T-helper 2 cell treated with Interferon-gamma antibody and Interleukin-4, amounts not matched to agents 100 ng/mL and 5 ng/mL, for 36 hours (primary cell): ENCODE data around the gene HMOX2. TPM values are rescaled to one million over a fixed set of nuclear protein-coding genes. Genes with fewer than 3 reads are reported as not detected.

Experiments used
- intact Hi-C: fragments of 100-400 bp; cut with micrococcal nuclease; formaldehyde crosslinking; loops from one replicate; pipeline ENCODE4 v1.15.1; 2023
- total RNA-seq: library from RNA; stranded (reverse); gene quantifications from 2 replicates; pipeline ENCODE4 v1.2.3, GENCODE V29; 2022

Gene HMOX2
- total RNA-seq, 1 donor from 2014 or later: 79.6 TPM

DNA sequence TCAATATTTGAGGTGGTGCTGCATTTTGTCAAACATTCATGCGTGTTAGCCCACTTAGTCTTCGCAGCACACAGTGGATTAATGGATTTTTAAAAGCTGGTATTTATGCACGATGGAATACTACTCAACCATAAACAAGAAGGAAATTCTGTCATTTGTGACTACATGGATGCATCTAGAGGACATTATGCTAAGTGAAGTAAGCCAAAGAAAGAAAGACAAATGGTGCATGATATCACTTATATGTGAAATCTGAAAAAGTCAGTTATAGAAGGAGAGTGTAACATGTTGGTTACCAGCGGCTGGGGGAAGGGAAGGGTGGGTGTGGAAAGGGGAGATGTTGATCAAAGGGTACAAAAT, 23.0 kb downstream of the HMOX2 start:
- intact Hi-C loops: no loop called here

DNA sequence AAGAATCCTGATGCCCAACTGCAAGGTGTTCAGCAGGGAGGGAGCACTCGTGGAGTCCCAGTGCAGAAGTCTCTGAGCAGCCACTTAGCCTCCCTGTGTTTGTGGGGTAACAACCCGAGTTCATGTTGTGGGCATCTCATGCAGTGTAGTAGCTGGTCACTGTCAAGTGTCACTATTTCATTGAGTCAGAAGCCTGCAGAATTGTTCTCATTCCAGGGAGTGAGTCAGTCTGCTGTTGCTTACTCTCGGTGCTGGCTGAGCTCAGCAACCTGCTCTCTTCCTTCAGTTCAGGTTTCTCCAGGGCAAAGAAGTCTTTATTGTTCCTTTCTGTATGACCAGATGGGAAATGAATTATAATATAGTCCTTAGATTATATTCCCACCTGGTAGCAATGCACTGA, 24.1 kb downstream of the HMOX2 start:
- intact Hi-C loops: loop anchor here (10.0 kb wide), 2 partner anchors 115 to 455 kb away; partner anchors contain the start of genes SEC14L5 and UBALD1

DNA sequence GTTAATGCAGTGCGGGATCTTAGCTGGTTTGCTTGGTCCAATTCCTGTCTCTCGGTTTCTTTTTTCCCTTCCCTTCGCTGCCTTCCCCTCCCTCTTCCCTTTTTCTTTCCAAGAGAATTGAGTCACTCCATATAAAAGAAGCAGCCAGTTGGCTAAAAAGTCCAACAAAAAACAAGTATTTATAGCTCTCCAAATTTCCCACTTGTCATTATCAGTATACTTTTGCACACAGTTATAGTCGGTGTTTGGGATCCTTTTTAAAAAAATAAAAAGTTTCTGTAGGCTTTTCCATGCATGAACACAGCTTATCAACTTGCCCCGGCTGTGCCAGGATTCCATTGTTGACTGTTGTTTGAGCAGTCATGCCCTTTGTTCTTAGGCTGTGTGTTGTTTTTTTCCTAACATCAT, 24.9 kb downstream of the HMOX2 start:
- intact Hi-C loops: loop anchor here (10.0 kb wide), 2 partner anchors 114 to 454 kb away; partner anchors contain the start of genes SEC14L5 and UBALD1

DNA sequence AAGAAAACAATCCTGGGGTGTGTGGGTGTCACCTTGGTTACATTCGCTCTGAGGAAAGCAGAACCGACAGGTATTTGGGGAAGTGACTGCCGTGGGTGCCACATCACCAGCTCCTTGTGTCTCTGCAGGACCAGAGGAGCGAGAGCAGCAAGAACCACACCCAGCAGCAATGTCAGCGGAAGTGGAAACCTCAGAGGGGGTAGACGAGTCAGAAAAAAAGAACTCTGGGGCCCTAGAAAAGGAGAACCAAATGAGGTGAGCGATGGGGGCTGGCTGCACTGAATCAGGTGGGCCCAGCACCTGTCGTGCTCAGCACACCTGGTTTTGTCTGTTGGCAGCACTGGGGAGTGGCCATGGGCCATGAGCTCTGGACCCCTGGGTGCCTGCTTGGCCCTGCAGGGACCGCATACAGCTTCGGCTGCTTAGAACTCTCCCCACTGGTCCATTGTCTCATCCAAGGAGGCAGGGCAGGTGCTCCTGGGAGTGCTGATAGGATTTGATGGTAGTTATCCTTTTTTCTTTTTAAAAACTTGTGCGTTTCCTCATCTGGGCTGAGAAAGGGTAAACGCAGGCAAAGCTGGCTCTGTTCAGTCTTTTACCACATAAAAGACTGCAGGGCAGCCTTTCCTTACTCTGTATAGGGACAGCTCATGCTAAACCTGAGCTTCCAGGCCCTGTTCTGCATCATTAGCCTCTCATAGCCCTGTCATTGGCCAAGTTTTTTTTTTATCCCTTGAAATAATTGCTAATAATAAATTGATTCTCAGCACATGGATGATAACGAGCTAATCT, 29.4 kb downstream of the HMOX2 start:
- intact Hi-C loops: loop anchor here (1.0 to 10.0 kb wide), 6 partner anchors 10 to 449 kb away; partner anchors contain the start of genes HMOX2, SEC14L5 and UBALD1

DNA sequence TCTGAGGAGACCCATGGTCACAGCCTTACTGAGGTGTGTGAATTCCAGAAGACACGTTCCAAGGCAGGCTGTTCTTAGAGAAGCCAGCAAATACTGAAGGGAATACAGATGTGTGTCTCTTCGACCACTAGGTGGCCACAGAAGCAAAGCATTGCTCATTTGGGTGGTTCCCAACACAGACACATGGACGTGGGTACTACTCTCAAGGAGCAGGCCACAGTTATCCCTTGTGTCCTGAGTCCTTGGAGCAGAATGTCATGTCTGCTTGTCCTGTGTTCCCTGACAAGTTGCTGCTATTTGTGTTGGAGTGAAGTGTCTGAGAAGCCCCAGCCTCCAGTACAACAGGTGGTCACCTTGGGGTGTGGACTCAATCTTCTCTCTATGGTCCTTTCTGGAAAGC, 30.3 kb downstream of the HMOX2 start:
- intact Hi-C loops: loop anchor here (1.0 to 10.0 kb wide), 5 partner anchors 9 to 448 kb away; partner anchors contain the start of genes SEC14L5 and UBALD1

DNA sequence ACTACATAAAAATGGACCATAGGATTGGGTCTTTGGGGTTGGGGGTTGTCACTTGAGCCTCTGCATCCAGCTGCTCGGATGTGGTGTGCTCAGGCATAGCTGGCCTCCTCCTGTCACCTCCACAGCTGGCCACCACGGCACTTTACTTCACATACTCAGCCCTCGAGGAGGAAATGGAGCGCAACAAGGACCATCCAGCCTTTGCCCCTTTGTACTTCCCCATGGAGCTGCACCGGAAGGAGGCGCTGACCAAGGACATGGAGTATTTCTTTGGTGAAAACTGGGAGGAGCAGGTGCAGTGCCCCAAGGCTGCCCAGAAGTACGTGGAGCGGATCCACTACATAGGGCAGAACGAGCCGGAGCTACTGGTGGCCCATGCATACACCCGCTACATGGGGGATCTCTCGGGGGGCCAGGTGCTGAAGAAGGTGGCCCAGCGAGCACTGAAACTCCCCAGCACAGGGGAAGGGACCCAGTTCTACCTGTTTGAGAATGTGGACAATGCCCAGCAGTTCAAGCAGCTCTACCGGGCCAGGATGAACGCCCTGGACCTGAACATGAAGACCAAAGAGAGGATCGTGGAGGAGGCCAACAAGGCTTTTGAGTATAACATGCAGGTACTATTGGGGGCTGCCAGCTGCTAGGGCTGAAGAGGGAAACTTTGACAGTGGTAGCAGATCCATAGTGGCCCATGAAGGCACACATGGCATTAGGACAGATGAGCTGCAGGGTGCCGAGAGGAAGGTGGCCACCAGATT, 31.6 kb downstream of the HMOX2 start:
- intact Hi-C loops: loop anchor here (10.0 kb wide), 2 partner anchors 107 to 447 kb away; partner anchors contain the start of genes SEC14L5 and UBALD1

DNA sequence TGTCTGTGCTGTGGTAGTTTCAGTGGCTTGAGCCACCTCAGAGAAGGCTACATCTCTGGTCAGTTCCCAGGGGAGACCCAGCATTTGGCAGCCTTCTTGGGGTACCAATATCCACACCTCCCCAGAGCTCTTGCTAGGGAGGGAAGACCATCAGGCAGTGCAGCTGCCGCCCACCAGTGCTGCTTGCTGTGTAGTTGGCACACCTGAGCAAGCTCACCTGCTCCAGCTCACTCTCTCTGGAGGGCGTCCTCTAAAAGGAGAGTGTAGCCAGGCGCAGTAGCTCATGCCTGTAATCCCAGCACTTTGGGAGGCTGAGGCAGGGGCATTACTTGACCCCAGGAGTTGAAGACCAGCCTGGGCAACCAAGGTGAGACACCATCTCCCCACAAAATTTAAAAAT, 32.6 kb downstream of the HMOX2 start:
- intact Hi-C loops: loop anchor here (10.0 kb wide), 2 partner anchors 106 to 446 kb away; partner anchors contain the start of genes SEC14L5 and UBALD1

DNA sequence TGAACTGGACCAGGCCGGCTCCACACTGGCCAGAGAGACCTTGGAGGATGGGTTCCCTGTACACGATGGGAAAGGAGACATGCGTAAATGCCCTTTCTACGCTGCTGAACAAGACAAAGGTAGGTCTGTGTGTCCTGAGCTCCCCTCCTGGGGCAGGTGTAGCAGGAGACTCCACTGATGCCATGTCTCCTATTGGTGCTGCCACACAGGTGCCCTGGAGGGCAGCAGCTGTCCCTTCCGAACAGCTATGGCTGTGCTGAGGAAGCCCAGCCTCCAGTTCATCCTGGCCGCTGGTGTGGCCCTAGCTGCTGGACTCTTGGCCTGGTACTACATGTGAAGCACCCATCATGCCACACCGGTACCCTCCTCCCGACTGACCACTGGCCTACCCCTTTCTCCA, 33.2 kb downstream of the HMOX2 start:
- intact Hi-C loops: loop anchor here (10.0 kb wide), 2 partner anchors 105 to 445 kb away; partner anchors contain the start of genes SEC14L5 and UBALD1

DNA sequence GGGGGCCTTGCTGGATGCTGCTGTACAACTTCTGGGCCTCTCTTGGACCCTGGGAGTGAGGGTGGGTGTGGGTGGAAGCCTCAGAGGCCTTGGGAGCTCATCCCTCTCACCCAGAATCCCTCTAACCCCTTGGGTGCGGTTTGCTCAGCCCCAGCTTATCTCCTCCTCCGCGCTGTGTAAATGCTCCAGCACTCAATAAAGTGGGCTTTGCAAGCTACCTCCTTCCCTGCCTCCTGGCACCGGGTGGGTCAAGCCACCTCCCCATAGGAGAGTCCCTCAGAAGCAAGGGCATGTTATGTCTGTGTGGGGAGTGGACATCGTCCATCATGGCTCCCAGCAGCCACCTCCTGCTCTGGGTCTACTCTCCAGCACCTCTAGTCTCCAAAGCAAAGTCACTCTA, 33.9 kb downstream of the HMOX2 start:
- intact Hi-C loops: no loop called here

DNA sequence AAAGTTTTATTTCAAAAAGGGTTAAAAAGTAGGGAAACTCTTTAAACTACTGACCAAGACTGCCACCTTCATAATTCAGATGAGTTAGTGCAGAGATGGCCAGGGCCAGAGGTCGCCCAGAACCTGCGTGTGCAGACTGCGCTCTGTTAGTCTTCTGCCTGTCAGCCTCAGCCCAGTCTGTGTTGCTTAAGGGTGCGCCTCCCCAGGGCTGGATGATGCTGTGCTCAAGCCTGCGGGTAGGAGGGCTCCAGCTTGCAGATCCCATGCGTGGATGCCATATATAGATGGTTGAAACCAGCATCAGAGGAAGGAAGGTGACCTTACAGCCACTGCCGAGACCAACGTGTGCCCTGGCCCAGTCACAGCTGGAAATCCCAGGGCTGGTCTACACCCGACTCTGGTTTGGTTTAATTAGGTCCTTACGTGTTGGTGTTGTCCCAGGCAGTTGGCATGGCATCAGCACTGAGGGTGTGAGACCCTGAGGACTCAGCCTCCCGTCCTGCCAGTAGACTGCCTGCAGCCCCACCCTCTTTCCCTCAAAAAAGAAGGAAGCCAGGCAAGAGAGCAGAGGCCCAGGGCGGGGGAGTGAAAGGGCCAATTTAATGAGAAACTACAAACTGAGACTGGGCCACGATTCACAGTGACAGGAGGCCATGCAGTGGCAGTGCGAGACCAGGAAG, 34.7 kb downstream of the HMOX2 start:
- intact Hi-C loops: no loop called here

DNA sequence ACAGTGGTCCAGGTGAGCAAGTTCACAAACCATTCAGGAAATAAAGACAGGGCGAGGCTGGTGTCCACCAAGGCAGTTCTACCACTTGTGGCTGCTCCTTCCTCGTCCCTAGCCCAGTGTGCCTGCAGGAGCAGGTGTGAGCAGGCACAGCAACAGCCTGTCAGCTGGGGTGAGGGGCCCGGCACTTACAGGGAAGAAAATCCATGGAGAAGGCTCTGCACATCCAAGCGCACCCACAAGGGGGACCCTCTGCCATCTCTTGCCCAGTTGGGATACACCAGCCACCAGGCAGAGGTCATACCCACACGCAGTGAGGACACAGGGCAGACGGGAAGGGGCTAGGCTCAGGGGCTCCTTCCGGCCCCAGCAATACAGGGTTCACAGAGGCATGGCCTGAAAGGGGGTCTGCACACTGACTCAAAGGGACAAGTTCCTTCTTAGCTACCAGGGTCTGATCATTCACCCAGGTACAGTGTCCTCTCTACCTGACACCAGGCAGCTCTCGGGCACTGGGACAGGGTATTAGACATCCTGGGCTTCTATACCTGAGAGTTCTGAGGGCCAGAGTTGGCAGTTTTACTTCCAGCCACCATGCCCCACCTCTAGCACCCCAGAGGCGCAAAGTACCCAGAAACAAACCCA, 35.4 kb downstream of the HMOX2 start:
- intact Hi-C loops: no loop called here

DNA sequence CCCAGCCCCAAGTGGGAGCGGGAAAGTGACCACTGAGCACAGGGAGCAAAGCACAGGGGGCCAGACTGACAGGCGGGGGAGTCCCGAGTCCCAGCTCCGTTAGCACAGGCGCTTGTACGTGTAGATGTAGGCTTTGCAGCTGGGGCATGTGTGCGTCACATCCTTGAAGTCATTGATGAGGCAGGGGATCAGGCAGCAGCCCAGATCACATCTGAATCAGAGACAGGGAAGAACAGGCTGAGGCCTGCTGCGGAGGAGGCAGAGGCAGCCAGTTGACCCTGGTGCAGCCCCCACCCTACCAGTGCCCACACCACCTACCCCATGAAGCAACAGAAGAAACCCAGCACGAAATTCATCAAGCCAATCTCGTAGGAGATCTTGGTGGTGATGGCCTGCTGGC, 36.3 kb downstream of the HMOX2 start:
- intact Hi-C loops: no loop called here

DNA sequence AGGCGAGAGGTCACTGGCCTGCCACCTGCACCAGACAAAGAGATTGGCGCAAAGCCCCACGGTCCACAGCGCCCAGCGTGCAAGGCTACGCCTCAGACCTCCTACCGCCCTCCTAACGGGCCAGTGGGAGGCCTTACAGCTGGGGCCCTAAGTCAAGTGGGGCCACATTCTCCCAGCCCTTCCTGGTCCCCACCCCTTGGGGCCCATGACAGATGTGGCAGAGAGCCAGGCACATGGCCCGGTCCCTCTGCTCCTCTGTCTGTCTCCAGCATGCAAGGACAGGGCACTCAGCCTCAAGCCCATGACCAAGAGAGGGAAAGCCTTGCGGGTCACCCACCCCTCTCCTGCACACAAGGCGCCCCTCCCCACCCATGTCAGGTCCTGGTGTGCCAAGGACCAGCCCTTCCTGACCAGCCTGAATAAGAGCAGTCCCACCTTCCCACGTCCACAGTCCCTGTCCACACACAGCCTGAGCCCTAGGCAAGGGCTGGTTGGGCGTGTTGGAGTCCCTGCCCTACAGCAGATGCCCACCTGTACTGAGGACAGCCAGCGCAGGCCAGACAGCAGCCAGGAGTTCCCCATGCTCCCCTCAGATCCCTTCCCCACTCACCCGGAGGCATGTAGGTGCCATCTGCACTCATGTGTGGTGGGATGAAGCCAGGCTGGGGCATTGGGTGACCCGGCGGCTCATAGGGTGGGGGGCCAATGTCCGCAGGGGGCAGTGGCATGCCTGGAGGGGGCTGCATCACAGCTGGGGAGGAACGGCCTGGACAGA, 37.1 kb downstream of the HMOX2 start:
- intact Hi-C loops: no loop called here

DNA sequence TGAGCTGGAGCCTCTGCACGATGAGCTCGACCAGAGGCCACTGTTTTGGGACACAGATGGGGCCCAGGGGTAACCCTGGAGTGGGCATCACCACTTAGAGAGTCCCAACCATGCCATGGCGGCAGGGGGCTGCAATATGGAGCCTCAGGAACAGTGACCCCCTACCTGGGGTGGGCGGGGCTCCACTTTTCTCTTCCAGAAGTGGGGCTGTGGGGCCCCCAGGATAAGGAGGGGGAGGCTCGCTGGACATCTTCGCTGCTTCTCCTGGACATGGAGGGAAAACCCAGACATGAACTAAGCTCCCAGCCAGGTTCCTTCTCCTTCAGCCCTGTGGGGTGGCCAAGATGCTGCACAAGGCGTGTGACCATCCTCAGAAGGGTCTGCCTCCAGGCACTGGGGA, 37.7 kb downstream of the HMOX2 start:
- intact Hi-C loops: loop anchor here (2.0 kb wide), 1 partner anchor 35 kb away; no protein-coding TSS in a partner anchor

DNA sequence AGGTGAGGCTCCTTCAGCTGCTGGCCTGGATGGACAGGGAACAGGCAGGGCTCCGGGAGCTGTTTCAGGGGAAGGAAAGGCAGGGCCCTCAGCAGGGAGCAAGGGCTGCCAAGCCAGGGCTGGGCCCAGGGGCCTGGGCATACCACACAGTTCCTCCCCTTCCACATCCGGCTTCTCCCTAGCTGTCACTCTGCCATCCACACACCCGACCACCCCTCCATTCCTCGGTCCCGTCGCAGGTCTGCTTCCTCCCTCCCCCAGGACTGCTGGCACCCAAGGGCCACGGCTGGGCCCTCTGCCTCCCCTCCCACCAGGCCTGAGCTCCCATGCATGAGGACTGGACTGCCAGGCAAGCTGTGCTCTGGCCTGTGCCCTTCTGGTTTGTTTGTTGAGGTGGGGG, 38.4 kb downstream of the HMOX2 start:
- intact Hi-C loops: loop anchor here (1.0 to 5.0 kb wide), 3 partner anchors 8 to 37 kb away; partner anchors contain the start of gene HMOX2

DNA sequence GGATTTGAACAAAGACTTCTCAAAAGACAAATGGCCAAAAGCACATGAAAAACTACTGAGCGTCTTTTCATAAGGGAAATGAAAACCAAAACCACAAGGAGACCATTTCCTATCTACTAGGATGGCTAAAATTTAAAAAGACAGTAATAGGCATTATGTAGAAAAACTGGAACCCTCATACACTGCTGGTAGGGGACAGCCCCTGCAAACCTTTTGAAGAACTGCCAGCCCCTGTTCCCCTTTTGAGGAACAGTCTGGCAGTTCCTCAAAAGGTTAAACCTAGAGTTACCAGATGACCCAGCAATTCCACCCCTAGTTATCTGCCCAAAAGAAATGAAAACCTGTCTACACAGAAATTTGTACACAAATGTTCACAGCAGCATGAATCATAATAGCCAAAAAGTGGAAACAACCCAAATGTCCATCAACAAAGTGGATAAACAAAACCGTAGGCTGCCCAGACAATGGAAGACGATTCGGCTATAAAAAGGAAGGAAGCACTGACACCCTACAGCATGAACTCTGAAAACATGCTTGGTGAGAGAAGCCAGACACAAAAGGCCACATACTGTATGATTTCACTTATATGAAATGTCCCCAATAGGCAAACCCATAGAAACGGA, 39.5 kb downstream of the HMOX2 start:
- intact Hi-C loops: loop anchor here (1.0 to 5.0 kb wide), 3 partner anchors 9 to 38 kb away; partner anchors contain the start of gene HMOX2

DNA sequence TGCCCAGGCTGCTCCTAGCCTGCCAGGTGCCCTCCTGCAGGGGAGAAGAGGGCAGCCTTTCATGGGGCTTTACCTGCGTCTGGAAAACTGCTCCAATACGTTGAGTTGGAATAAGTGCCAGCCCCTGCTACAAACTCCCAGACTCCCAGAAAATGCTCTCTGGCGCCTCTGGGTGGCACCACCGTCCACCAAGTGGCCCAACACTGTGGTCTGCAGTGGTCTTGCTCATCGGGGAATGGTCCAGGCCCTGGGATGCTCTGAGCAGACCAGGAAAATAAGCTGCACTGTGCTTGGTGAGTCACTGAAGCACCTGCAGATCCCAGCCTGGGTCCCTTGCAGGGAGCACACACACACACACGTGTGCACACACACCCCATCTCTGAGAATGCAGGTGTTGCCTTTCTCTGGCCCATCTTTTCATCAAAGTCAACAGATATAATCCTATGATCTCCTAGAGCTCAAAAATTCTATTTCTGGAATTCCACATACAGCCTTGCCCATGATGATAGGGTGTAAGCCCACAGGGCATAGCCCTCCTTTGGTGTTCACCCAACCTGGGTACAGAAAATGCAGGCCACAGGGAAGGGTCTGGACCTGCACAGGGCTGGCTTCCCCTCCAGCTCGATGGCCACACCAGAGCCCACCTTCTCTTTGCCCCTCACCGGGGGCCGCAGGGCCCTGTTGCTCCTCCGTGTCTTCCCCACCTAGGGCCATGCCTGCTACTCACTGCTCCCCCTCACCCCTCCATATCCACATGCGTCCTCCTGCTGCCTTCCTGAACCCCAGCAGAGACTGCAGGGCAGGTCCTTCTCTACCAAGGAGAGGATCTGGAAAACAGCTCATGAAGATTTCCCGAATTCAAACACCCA, 41.8 kb downstream of the HMOX2 start:
- intact Hi-C loops: loop anchor here (5.0 kb wide), 1 partner anchor 41 kb away; the partner anchor contains the start of gene HMOX2
